Measurements from ENCODE around the gene SPNS3. TPM values are rescaled to one million over a fixed set of nuclear protein-coding genes. Genes with fewer than 3 reads are reported as not detected.

Gene SPNS3
- total RNA-seq, 1 donor from 2014 or later, result not detected

DNA sequence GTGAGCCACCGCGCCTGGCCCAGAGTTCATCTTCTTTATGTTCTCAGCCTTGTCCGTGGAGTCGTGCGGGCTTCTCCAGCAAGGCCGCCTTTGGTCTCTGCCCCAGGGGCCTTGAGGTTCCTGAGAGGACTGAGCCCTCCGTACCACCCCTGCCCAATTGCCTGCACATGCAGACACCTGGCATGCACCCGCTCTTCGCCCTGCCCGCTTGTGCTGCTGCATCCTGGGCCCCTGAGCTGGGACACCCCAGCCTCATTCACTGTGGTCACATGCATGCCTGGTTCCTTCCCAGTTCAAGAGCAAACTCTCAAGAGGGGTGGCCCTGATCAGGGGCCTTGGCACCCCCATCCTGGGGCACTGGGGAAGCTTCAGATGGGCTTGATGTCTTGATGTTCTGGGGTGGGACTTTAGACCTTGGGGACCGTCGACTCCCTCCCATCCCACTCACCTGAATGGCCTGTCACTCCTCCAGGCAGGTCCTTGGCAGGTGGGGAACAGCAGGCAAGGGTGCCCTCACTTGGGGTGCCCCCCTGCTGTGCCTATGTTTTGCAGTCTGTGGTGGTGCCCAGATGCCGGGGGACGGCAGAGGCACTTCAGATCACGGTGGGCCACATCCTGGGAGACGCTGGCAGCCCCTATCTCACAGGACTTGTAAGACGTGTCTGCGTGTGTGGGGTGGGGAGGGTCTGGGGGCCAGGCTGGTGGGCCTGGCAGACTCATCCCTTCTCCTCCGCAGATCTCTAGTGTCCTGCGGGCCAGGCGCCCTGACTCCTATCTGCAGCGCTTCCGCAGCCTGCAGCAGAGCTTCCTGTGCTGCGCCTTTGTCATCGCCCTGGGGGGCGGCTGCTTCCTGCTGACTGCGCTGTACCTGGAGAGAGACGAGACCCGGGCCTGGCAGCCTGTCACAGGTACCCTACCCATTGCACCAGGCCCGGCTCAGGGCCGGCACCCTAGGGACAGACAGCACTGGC, 52.2 kb downstream of the SPNS3 start:
- peaks cover 4% of the 10 kb centered on the region for H3K27me3 Mint-ChIP-seq
- H3K36me3 Mint-ChIP-seq (ENCODE audit: insufficient read depth), result no peaks in the 10 kb centered on the region
- no peak overlapping the region for H3K27ac Mint-ChIP-seq
- H3K4me1 Mint-ChIP-seq (ENCODE audit: low read depth), result peaks cover 4% of the 10 kb centered on the region
- no peak overlapping the region for H3K4me3 Mint-ChIP-seq (ENCODE audit: low read depth)
- no peak for DNase-seq (ENCODE audit: low spot score, unreplicated experiment)
- TF ChIP-seq, protein P1, sequence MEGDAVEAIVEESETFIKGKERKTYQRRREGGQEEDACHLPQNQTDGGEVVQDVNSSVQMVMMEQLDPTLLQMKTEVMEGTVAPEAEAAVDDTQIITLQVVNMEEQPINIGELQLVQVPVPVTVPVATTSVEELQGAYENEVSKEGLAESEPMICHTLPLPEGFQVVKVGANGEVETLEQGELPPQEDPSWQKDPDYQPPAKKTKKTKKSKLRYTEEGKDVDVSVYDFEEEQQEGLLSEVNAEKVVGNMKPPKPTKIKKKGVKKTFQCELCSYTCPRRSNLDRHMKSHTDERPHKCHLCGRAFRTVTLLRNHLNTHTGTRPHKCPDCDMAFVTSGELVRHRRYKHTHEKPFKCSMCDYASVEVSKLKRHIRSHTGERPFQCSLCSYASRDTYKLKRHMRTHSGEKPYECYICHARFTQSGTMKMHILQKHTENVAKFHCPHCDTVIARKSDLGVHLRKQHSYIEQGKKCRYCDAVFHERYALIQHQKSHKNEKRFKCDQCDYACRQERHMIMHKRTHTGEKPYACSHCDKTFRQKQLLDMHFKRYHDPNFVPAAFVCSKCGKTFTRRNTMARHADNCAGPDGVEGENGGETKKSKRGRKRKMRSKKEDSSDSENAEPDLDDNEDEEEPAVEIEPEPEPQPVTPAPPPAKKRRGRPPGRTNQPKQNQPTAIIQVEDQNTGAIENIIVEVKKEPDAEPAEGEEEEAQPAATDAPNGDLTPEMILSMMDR (IDR thresholded peaks at IDR 0.05; ENCODE audit: unreplicated experiment), result no peak
- no peaks in the 10 kb centered on the region for H3K9me3 Mint-ChIP-seq (ENCODE audit: low read depth)

DNA sequence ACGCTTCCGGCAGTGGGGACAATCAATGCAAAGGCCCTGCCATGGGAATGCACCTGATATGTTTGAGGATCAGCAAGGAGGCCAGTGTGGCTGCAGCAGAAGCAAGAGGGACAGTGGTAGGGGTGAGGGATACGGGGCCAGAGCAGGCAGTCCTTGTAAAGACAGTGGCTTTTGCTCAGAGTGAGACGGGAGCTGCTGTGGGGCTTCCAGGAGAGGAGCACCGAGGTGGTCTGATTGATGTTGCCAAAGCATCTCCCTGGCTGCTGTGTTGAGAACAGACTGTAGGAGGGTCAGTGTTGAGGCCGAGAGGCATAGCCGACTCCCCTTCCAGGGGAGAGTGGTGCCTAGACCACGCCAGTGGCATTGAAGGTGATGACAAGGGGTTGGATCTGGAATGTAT, 53.6 kb downstream of the SPNS3 start:
- Mint-ChIP-seq H3K27ac (no peak overlapping the region), H3K4me3 (ENCODE audit: low read depth) (no peak overlapping the region), H3K4me1 (ENCODE audit: low read depth) (no peaks in the 10 kb centered on the region), H3K9me3 (ENCODE audit: low read depth) (no peaks in the 10 kb centered on the region), H3K36me3 (ENCODE audit: insufficient read depth) (no peaks in the 10 kb centered on the region), H3K27me3 (peaks cover 4% of the 10 kb centered on the region)
- no peak for DNase-seq (ENCODE audit: low spot score, unreplicated experiment)
- TF ChIP-seq, protein P1 (IDR thresholded peaks at IDR 0.05; ENCODE audit: unreplicated experiment), result no peak

GRCh38 chr17:4487820-4488716, 54.3 kb downstream of the SPNS3 start:
- no peaks in the 10 kb centered on the region for H3K36me3 Mint-ChIP-seq (ENCODE audit: insufficient read depth)
- TF ChIP-seq, protein P1 (IDR thresholded peaks at IDR 0.05; ENCODE audit: unreplicated experiment), result no peak
- no peak overlapping the region for H3K27ac Mint-ChIP-seq
- H3K4me3 Mint-ChIP-seq (ENCODE audit: low read depth), result no peak overlapping the region
- DNase-seq (ENCODE audit: low spot score, unreplicated experiment), result no peak
- H3K4me1 Mint-ChIP-seq (ENCODE audit: low read depth), result peaks cover under 1% of the 10 kb centered on the region
- H3K9me3 Mint-ChIP-seq (ENCODE audit: low read depth), result no peaks in the 10 kb centered on the region
- H3K27me3 Mint-ChIP-seq, result peaks cover 4% of the 10 kb centered on the region

DNA sequence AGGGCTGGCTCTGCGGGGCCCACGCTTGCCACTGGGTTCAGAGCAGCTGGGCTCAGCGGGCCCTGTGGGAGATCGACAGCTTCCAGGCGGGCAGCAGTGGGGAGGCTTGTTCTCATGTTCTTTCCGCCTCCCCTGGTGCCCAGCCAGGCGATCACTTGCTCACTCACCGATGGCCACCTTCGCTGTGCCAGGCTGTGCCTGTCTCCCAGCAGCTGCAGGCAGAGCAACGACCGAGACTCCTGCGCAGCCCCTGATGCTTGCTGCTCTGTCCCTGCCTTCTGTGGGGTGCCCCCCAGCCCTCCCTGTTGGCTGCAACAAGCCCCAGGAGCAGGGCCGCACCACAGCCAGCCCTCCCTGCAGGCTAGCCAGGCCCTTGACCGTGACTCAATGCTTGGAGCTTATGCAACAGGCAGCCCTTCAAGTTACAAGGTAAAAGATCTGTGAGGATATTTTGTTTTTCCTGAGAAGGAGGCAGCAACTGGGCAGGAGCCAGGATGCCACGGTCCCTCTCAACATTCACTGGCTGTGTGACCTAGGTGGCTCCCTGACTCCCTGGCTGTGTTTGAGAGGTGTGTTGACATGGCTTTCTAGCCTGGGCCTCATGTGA, 55.4 kb downstream of the SPNS3 start:
- Mint-ChIP-seq H3K36me3 (ENCODE audit: insufficient read depth) (no peaks in the 10 kb centered on the region), H3K4me3 (ENCODE audit: low read depth) (no peak overlapping the region), H3K9me3 (ENCODE audit: low read depth) (no peaks in the 10 kb centered on the region), H3K4me1 (ENCODE audit: low read depth) (peaks cover 5% of the 10 kb centered on the region), H3K27ac (no peak overlapping the region), H3K27me3 (no peaks in the 10 kb centered on the region)
- no peak for DNase-seq (ENCODE audit: low spot score, unreplicated experiment)
- TF ChIP-seq, protein P1 (IDR thresholded peaks at IDR 0.05; ENCODE audit: unreplicated experiment), result no peak

Measured in progenitor cell of endocrine pancreas (in vitro differentiated cells).